Uterus (tissue), 4 donors: Measurements from ENCODE around the gene IMPDH2. TPM values are rescaled to one million over a fixed set of nuclear protein-coding genes. Genes with fewer than 3 reads are reported as not detected.

Experiments
- DNase-seq, 2 donors: peaks; one replicate each; pipeline ENCODE4 v3.0.0-alpha.2; 2019 to 2020
- H3K27ac ChIP-seq, 2 donors: fragments of 200-600 bp; sonication (generic); 1 replicate in 1 of 2; 2 replicates in 1 of 2; pipeline ENCODE4 v1.5.1; 2016 to 2018
- H3K27me3 ChIP-seq, 2 donors: fragments of 200-600 bp; sonication (generic); one replicate each; pipeline ENCODE4 v1.5.1; 2018 to 2019; ENCODE audit warnings: control low read depth in 1 of 2
- H3K36me3 ChIP-seq, 2 donors: fragments of 200-600 bp; sonication (generic); one replicate each; pipeline ENCODE4 v1.5.1; 2019; ENCODE audit warnings: control low read depth in 1 of 2
- H3K4me1 ChIP-seq, 2 donors: fragments of 200-600 bp; sonication (generic); one replicate each; pipeline ENCODE4 v1.5.1; 2018 to 2019; ENCODE audit warnings: control low read depth in 1 of 2
- H3K4me3 ChIP-seq, 2 donors: fragments of 200-600 bp; sonication (generic); 1 replicate in 1 of 2; 2 replicates in 1 of 2; pipeline ENCODE4 v1.5.1; 2018 to 2019; ENCODE audit warnings: mild to moderate bottlenecking in 1 of 2
- H3K9me3 ChIP-seq, 2 donors: fragments of 200-600 bp; sonication (generic); one replicate each; pipeline ENCODE4 v1.5.1; 2019; ENCODE audit warnings: control low read depth in 1 of 2
- POLR2A ChIP-seq, 2 donors: fragments of 450-650 bp; IDR thresholded peaks; one replicate each; pipeline ENCODE4 v1.6.1; 2016; ENCODE audit warnings: antibody characterized with exemption in 2 of 2, mild to moderate bottlenecking in 1 of 2, moderate library complexity in 1 of 2
- intact Hi-C: fragments of 100-400 bp; cut with DNase I; formaldehyde crosslinking; loops from one replicate; pipeline ENCODE4 v1.15.1; 2023; ENCODE audit warnings: low total_unique reads
- total RNA-seq, 4 donors: library from RNA; depleted of rRNA in 3 of 4; stranded (reverse); fragments of >200 nt in 3 of 4; gene quantifications; one replicate each; pipeline versions ENCODE4 v1.1.0 to v1.2.4, GENCODE V29; 2014 to 2023
- TF ChIP-seq, protein P1 (sequence below), 4 experiments: fragments of 200-600 bp in 2 of 4; fragments of 450-650 bp in 2 of 4; sonication (generic) in 2 of 4; IDR thresholded peaks; one replicate each; pipeline ENCODE4 v1.5.1; 2016 to 2019; ENCODE audit warnings: antibody characterized with exemption in 4 of 4, mild to moderate bottlenecking in 2 of 4, moderate library complexity in 1 of 4
- donor health status: DM: yes; HTN: yes; CAD: no.

IMPDH2 gene
- total RNA-seq, 4 donors from 2014 or later: 53.0 to 273 (median 163) TPM

DNA sequence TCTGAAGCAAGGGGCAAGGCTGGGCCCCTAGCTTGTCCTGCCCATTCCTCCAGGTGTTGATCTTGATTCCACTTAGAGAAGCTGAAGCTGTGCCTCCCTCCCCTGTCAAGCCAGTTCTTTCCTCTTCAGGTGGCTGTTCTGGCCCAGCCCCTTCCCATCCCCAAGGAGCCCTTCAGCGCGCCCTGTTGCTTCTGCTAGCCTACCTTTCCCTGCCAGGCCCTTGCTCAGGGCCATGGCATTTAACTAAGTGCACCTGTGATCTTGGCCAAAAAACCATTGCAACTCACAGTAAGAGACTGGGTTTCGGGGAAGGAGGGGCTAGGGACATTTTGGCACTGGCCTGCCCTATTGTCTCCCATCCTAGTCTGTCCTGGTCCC is 23.9 kb downstream of the IMPDH2 start:
- Histone ChIP-seq H3K27me3 (no peaks in the 10 kb centered on the region), H3K4me1 (no peaks in the 10 kb centered on the region), H3K27ac (no peak overlapping the region), H3K4me3 (no peak overlapping the region), H3K36me3 (no peaks in the 10 kb centered on the region), H3K9me3 (no peaks in the 10 kb centered on the region)
- intact Hi-C loops: no loop called here
- DNase-seq: no peak
- no peak for TF ChIP-seq POLR2A (IDR thresholded peaks at IDR 0.05)

- H3K4me3 ChIP-seq: no peak overlapping the region
- no peak for DNase-seq
- H3K36me3 ChIP-seq: no peaks in the 10 kb centered on the region
- no peaks in the 10 kb centered on the region for H3K9me3 ChIP-seq
- no peak overlapping the region for H3K27ac ChIP-seq
- no peaks in the 10 kb centered on the region for H3K27me3 ChIP-seq
- TF ChIP-seq, protein P1, sequence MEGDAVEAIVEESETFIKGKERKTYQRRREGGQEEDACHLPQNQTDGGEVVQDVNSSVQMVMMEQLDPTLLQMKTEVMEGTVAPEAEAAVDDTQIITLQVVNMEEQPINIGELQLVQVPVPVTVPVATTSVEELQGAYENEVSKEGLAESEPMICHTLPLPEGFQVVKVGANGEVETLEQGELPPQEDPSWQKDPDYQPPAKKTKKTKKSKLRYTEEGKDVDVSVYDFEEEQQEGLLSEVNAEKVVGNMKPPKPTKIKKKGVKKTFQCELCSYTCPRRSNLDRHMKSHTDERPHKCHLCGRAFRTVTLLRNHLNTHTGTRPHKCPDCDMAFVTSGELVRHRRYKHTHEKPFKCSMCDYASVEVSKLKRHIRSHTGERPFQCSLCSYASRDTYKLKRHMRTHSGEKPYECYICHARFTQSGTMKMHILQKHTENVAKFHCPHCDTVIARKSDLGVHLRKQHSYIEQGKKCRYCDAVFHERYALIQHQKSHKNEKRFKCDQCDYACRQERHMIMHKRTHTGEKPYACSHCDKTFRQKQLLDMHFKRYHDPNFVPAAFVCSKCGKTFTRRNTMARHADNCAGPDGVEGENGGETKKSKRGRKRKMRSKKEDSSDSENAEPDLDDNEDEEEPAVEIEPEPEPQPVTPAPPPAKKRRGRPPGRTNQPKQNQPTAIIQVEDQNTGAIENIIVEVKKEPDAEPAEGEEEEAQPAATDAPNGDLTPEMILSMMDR (IDR thresholded peaks at IDR 0.05): no peak
- no peak for TF ChIP-seq POLR2A (IDR thresholded peaks at IDR 0.05)
- intact Hi-C loops: no loop called here
- no peaks in the 10 kb centered on the region for H3K4me1 ChIP-seq
These were observed 24.6 kb downstream of the IMPDH2 start for GRCh38 chr3:49004352-49005302.

DNA sequence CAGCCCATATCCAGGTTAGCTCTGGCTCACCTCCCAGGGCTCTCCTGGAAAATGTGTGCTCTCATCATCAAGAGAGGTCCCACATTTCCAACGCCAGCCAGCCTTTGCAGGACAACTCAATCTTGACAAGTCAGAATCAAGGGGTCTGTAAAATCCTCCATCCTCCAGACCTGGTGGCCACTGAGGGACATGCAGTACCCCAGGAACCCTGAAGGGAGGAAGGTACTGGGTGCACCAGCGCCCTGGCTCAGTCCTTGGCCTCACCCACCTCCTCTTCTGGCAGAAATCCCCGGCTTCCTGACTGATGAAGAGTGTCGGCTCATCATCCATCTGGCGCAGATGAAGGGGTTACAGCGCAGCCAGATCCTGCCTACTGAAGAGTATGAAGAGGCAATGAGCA is 28.0 kb downstream of the IMPDH2 start:
- H3K9me3 ChIP-seq: no peaks in the 10 kb centered on the region
- intact Hi-C loops: no loop called here
- no peak overlapping the region for H3K4me3 ChIP-seq
- TF ChIP-seq, protein P1 (IDR thresholded peaks at IDR 0.05): no peak
- no peak for TF ChIP-seq POLR2A (IDR thresholded peaks at IDR 0.05)
- H3K27ac ChIP-seq: no peak overlapping the region
- H3K27me3 ChIP-seq: no peaks in the 10 kb centered on the region
- H3K4me1 ChIP-seq: peaks cover 0 to 6% of the 10 kb centered on the region in 2 donors
- no peak for DNase-seq
- H3K36me3 ChIP-seq: no peaks in the 10 kb centered on the region

- intact Hi-C loops: no loop called here
- TF ChIP-seq POLR2A (IDR thresholded peaks at IDR 0.05): no peak
- TF ChIP-seq, protein P1 (IDR thresholded peaks at IDR 0.05): no peak
- Histone ChIP-seq H3K36me3 (no peaks in the 10 kb centered on the region), H3K9me3 (no peaks in the 10 kb centered on the region), H3K27ac (no peak overlapping the region), H3K4me3 (no peak overlapping the region), H3K27me3 (no peaks in the 10 kb centered on the region), H3K4me1 (peaks cover 0 to 6% of the 10 kb centered on the region in 2 donors)
- DNase-seq: no peak
These were observed 29.9 kb downstream of the IMPDH2 start for GRCh38 chr3:48999085-48999858.

DNA sequence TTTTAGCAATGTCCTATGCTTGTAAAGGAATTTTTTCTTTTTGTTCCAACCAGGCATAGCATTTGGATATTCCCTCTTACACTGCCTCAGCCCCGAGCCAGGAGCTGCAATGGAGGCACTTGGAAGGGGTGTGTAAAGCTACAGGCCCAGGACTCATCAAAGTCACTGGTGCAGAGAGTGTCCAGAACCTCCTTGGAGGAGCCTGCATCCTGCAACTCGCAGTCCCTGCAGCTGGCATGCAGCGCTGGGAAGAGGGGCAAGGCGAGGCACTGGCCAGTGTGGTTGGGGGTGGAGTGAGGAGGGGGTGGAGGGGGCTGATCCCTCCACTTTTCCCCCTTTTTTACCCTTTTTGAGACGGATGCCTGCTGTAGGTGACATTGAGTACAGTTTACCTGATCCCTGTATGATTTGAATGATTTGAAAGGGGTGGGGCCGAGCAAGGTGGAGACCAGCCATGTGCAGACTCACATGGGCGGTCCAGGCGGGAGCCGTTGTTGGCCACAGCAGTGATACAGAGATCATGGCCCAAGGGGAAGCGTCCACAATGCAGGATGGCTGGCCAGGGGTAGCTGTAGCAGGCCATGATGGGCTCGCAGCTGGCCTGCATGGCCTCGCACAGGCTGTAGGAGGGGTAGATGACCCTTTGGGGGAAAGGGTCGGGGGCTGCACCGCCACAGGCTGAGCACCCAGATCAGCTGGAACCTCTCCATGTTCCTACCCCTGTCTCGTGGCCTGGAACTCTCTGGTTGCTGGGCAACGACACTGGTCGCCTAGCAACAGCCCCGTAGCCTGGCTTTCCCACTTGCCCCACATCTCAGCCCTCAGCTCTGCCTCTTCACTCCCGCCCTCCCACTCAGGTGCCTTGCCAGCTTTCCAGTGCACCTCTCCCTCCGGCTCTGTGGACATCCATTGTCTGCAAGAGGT is 31.2 kb downstream of the IMPDH2 start:
- intact Hi-C loops: no loop called here
- H3K36me3 ChIP-seq: no peaks in the 10 kb centered on the region
- peaks cover 0 to 6% of the 10 kb centered on the region in 2 donors for H3K4me1 ChIP-seq
- TF ChIP-seq, protein P1 (IDR thresholded peaks at IDR 0.05): no peak
- no peak for TF ChIP-seq POLR2A (IDR thresholded peaks at IDR 0.05)
- H3K4me3 ChIP-seq: no peak overlapping the region
- no peaks in the 10 kb centered on the region for H3K27me3 ChIP-seq
- no peak overlapping the region for H3K27ac ChIP-seq
- no peak for DNase-seq
- no peaks in the 10 kb centered on the region for H3K9me3 ChIP-seq
